HEK293T (cell line): ENCODE measurements around the gene OR10W1.

Source experiments
- BHLHE40 ChIP-seq: fragments of 450-650 bp; IDR thresholded peaks from 2 replicates; pipeline ENCODE4 v1.6.1; 2016; ENCODE audit warnings: mild to moderate bottlenecking, moderate library complexity, borderline replicate concordance
- CTBP1 ChIP-seq: fragments of 450-650 bp; IDR thresholded peaks from 2 replicates; pipeline ENCODE4 v1.6.1; 2016; ENCODE audit warnings: borderline replicate concordance
- HDGF ChIP-seq: fragments of 450-650 bp; IDR thresholded peaks from 2 replicates; pipeline ENCODE4 v1.6.1; 2017; ENCODE audit warnings: antibody characterized with exemption, borderline replicate concordance
- PKNOX1 ChIP-seq: fragments of 450-650 bp; IDR thresholded peaks from 2 replicates; pipeline ENCODE4 v1.6.1; 2016
- SUZ12 ChIP-seq: fragments of 450-650 bp; IDR thresholded peaks from 2 replicates; pipeline ENCODE4 v1.6.1; 2016; ENCODE audit warnings: mild to moderate bottlenecking
- ZNF384 ChIP-seq: fragments of 450-650 bp; IDR thresholded peaks from 2 replicates; pipeline ENCODE4 v1.6.1; 2016

DNA sequence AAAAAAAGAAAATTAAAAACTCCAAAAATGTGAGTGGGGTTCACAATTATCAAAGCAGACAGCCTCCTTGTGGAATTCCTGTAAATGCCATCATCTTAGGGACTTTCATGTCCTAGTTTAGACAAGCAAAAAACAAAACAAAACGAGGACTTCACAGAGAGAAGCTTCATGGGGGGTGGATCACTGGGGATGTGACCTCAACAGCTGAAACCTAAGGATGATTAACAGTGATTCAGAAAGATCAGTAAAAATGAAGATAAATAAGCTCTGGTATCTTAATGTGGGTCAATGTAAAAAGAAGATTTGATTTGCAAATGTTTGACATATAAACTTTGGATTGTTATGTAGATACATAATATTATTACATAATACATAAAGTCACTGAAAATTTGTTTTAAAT is 8.1 kb upstream of the OR10W1 start:
- TF ChIP-seq SUZ12, result no peak
- no peak for TF ChIP-seq PKNOX1
- TF ChIP-seq CTBP1, result no peak
- TF ChIP-seq ZNF384, result no peak
- no peak for TF ChIP-seq HDGF
- TF ChIP-seq BHLHE40, result no peak
